Right forelimb (tissue), 1 donor: Measurements from ENCODE around the gene DPP4.

ENCODE experiments used
- DNase-seq: peaks from one replicate; pipeline ENCODE4 v3.0.0-alpha.2; 2018

Gene DPP4

DNA sequence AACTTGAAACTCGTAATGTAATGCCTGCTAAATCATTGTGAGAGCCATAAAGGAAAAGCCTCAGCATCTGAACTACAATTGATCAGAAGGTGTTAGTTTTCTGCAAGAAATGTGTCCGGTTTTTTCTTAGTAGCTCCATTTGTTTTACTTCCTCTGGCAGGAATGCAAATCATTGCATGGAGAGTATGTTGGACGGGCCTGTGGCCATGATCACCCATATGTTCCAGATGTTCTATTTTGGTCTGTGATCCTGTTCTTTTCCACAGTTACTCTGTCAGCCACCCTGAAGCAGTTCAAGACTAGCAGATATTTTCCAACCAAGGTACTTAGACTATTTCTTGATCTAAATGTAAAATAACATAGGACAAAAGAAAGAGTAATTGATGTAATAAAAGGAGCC lies 126.6 kb downstream of the DPP4 start:
- no peak for DNase-seq

DNA sequence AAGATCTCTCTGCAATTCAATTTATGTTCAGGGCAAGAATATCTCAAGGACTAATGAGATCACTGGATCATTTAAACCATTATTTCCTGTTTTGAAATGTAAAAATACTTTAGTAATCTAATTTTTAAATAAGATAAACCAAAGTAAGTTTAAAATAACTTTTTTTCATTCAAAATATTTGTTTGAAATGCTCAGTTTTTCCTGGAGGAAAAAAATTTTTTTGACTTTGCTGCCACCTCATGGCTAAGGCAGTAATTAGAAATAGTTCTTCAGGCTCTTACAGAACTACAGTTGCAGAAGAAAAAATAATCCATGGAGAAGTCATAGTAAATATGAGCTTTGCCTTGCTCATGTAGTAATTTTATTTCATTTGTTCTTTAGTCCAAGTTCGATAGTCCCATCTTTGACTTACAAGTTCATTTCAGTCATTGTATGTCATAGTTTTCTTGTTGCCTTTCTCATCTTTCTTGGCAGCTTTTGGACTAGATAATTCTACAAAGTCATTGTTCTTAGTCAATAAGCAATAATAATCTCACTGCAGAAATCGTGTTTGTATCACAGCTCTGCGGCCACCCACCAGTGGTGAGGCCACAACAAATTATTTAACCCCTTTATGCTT lies 127.4 kb downstream of the DPP4 start:
- DNase-seq = no peak

DNA sequence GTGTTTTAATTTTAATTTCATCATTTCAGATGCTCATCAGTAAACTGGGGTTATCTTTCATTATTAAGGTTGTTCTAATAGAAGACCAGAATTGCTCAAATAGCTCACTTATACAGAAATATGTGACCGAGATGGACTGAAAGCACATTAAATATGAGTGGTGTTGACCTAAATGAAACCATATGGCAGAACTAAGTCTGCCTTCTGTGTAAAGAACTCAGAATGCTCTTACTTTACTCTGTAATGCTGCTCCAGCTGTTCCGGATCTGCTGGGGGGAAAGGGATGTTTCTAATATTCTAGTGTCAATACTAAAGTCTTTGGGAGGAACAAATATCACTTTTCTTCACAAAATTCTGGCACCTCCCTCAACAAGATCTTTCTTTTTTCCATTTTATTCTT lies 131.0 kb downstream of the DPP4 start:
- no peak for DNase-seq
